Panc1 (cell line): ENCODE measurements around the gene PSMA7.

Experiments
- TF ChIP-seq, protein P1 (sequence below): fragments of 450-650 bp; IDR thresholded peaks from 2 replicates; pipeline ENCODE4 v1.5.1; 2017; ENCODE audit warnings: mild to moderate bottlenecking
- TF ChIP-seq, protein P2 (sequence below), 2 experiments: IDR thresholded peaks; 2 replicates each; pipeline ENCODE4 v1.6.1; 2011 to 2012; ENCODE audit warnings: low read depth in 2 of 2, control low read depth in 1 of 2, low read length in 1 of 2, mild to moderate bottlenecking in 1 of 2, moderate library complexity in 1 of 2; ENCODE audit not compliant: insufficient read depth in 1 of 2

DNA sequence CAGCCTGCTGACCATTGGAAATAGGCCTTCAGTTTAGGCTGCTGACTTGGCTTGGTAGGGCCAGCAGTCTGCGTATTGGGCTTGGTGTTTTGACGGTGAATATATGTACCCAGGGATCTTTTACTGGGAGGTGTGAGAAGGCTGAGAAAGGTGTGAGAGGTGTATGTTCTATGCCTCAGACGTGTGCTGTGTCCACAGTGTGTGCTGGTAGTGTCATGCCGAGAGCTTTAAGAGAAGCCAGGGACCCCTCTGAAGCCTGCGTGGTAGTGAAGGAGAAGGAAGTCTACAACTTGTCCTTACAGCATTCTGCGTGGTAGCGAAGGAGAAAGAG lies 2.5 kb upstream of the PSMA7 start:
- TF ChIP-seq, protein P1, sequence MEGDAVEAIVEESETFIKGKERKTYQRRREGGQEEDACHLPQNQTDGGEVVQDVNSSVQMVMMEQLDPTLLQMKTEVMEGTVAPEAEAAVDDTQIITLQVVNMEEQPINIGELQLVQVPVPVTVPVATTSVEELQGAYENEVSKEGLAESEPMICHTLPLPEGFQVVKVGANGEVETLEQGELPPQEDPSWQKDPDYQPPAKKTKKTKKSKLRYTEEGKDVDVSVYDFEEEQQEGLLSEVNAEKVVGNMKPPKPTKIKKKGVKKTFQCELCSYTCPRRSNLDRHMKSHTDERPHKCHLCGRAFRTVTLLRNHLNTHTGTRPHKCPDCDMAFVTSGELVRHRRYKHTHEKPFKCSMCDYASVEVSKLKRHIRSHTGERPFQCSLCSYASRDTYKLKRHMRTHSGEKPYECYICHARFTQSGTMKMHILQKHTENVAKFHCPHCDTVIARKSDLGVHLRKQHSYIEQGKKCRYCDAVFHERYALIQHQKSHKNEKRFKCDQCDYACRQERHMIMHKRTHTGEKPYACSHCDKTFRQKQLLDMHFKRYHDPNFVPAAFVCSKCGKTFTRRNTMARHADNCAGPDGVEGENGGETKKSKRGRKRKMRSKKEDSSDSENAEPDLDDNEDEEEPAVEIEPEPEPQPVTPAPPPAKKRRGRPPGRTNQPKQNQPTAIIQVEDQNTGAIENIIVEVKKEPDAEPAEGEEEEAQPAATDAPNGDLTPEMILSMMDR, result no peak
- TF ChIP-seq, protein P2, sequence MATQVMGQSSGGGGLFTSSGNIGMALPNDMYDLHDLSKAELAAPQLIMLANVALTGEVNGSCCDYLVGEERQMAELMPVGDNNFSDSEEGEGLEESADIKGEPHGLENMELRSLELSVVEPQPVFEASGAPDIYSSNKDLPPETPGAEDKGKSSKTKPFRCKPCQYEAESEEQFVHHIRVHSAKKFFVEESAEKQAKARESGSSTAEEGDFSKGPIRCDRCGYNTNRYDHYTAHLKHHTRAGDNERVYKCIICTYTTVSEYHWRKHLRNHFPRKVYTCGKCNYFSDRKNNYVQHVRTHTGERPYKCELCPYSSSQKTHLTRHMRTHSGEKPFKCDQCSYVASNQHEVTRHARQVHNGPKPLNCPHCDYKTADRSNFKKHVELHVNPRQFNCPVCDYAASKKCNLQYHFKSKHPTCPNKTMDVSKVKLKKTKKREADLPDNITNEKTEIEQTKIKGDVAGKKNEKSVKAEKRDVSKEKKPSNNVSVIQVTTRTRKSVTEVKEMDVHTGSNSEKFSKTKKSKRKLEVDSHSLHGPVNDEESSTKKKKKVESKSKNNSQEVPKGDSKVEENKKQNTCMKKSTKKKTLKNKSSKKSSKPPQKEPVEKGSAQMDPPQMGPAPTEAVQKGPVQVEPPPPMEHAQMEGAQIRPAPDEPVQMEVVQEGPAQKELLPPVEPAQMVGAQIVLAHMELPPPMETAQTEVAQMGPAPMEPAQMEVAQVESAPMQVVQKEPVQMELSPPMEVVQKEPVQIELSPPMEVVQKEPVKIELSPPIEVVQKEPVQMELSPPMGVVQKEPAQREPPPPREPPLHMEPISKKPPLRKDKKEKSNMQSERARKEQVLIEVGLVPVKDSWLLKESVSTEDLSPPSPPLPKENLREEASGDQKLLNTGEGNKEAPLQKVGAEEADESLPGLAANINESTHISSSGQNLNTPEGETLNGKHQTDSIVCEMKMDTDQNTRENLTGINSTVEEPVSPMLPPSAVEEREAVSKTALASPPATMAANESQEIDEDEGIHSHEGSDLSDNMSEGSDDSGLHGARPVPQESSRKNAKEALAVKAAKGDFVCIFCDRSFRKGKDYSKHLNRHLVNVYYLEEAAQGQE (IDR thresholded peaks at IDR 0.05; ENCODE audit: insufficient read depth in 1 of 2, low read depth in 2 of 2, low read length in 1 of 2), result no peak
